OCI-LY7 (cell line): Measurements from ENCODE around the gene UGCG. TPM values are rescaled to one million over a fixed set of nuclear protein-coding genes. Genes with fewer than 3 reads are reported as not detected.

Experiments
- BruUV-seq: library from RNA; stranded (reverse); fragments of 400-500 nt; replicated peaks from 2 replicates; lab custom pipeline; 2021; lab: Mats Ljungman, UMichigan
- CTCF ChIA-PET: fragments of 300-600 bp; sonication (Branson Sonifier 250); formaldehyde crosslinking; loops from one replicate; lab custom pipeline; 2022; ENCODE audit warnings: antibody characterized with exemption; ENCODE audit not compliant: unreplicated experiment; lab: Charles Lee
- POLR2A ChIA-PET: fragments of 300-600 bp; sonication (Branson Sonifier 250); formaldehyde crosslinking; loops from one replicate; lab custom pipeline; 2022; ENCODE audit warnings: antibody characterized with exemption; lab: Charles Lee
- DNase-seq: peaks from one replicate; pipeline ENCODE4 v3.0.0-alpha.2; 2015; ENCODE audit warnings: low spot score
- H2AFZ ChIP-seq: fragments of 200-600 bp; sonication (generic), shearing (Covaris generic); 2 replicates; pipeline ENCODE4 v1.6.1; 2014; ENCODE audit warnings: mild to moderate bottlenecking, antibody characterized with exemption, low read length, moderate library complexity
- H3K27ac ChIP-seq: fragments of 200-600 bp; sonication (generic); 2 replicates; pipeline ENCODE4 v1.5.1; 2014; ENCODE audit warnings: mixed run types, low read depth, mild to moderate bottlenecking, moderate library complexity, low read length, inconsistent platforms; ENCODE audit not compliant: poor library complexity, severe bottlenecking
- H3K36me3 ChIP-seq: fragments of 200-600 bp; sonication (generic); 2 replicates; pipeline ENCODE4 v1.6.1; 2014; ENCODE audit warnings: mild to moderate bottlenecking, antibody characterized with exemption, low read length, moderate library complexity, mixed read lengths; ENCODE audit not compliant: insufficient read depth
- H3K4me1 ChIP-seq: fragments of 200-600 bp; sonication (generic); 2 replicates; pipeline ENCODE4 v1.5.1; 2014; ENCODE audit warnings: mild to moderate bottlenecking, low read length; ENCODE audit not compliant: insufficient read depth, poor library complexity, severe bottlenecking
- H3K4me2 ChIP-seq: fragments of 200-600 bp; sonication (generic); 2 replicates; pipeline ENCODE4 v1.6.1; 2014; ENCODE audit warnings: mild to moderate bottlenecking, low read length
- H3K4me3 ChIP-seq: fragments of 200-600 bp; sonication (generic); 2 replicates; pipeline ENCODE4 v1.5.1; 2014; ENCODE audit warnings: mild to moderate bottlenecking, low read depth, low read length; ENCODE audit not compliant: poor library complexity, severe bottlenecking
- H3K79me2 ChIP-seq: fragments of 200-600 bp; sonication (generic); 2 replicates; pipeline ENCODE4 v1.6.1; 2016; ENCODE audit warnings: low read depth, mild to moderate bottlenecking, low read length, moderate library complexity, mixed read lengths; ENCODE audit not compliant: insufficient read depth
- H3K9me2 ChIP-seq: fragments of 200-600 bp; sonication (generic); 2 replicates; pipeline ENCODE4 v1.6.1; 2016; ENCODE audit warnings: mild to moderate bottlenecking, low read length, mixed read lengths; ENCODE audit not compliant: insufficient read depth
- H3K9me3 ChIP-seq: fragments of 200-600 bp; sonication (generic); 2 replicates; pipeline ENCODE4 v1.6.1; 2014; ENCODE audit warnings: mild to moderate bottlenecking, mixed run types, low read length, mixed read lengths
- H4K20me1 ChIP-seq: fragments of 200-600 bp; sonication (generic); 2 replicates; pipeline ENCODE4 v1.6.1; 2014; ENCODE audit warnings: mild to moderate bottlenecking, antibody characterized with exemption, low read length, moderate library complexity, mixed read lengths; ENCODE audit not compliant: insufficient read depth
- EZH2phosphoT487 ChIP-seq: fragments of 200-600 bp; sonication (generic); IDR thresholded peaks from 2 replicates; pipeline ENCODE4 v1.6.1; 2018; ENCODE audit warnings: low read depth, borderline replicate concordance, mild to moderate bottlenecking, mixed run types, antibody characterized with exemption, low read length, moderate library complexity, mixed read lengths
- intact Hi-C: fragments of 100-400 bp; cut with micrococcal nuclease; formaldehyde crosslinking; loops from one replicate; pipeline ENCODE4 v1.10.0; 2022; ENCODE audit not compliant: unreplicated experiment
- total RNA-seq, 2 experiments: library from RNA; depleted of rRNA in 1 of 2; stranded (reverse); fragments of >200 nt in 1 of 2; shearing (Covaris generic) in 1 of 2; gene quantifications; 2 replicates each; pipeline ENCODE4 v1.2.3, GENCODE V29; 2014 to 2022
- TF ChIP-seq, protein P1 (sequence below): fragments of 200-600 bp; sonication (generic); conservative IDR thresholded peaks from 2 replicates; pipeline ENCODE4 v1.5.1; 2014; ENCODE audit warnings: mild to moderate bottlenecking, antibody characterized with exemption, low read length, moderate library complexity, mixed read lengths

The UGCG gene
- total RNA-seq, 2 experiments from 2014 or later = 12.9 to 14.7 TPM

DNA sequence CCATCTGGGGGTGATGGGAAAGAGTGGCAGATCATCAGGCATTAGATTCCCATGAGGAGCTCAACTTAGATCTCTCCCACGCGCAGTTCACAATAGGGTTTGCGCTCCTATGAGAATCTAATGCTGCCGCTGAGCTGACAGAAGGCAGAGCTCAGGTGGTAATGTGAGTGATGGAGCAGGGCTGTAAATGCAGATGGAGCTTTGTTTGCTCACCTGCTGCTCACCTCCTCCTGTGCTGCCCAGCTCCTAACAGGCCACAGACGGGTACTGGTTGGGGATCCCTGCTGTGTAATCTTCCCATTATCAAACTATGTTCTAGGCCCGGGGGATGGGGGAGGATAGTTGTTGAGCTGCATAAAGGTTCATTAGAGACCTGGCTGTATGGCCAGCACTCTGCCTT is 58.4 kb downstream of the UGCG start:
- H3K36me3 ChIP-seq = no peaks in the 10 kb centered on the region
- no peak overlapping the region for H3K4me2 ChIP-seq
- H4K20me1 ChIP-seq = no peaks in the 10 kb centered on the region
- CTCF ChIA-PET = no interaction called here
- intact Hi-C loops = no loop called here
- H3K27ac ChIP-seq = no peak overlapping the region
- TF ChIP-seq, protein P1, sequence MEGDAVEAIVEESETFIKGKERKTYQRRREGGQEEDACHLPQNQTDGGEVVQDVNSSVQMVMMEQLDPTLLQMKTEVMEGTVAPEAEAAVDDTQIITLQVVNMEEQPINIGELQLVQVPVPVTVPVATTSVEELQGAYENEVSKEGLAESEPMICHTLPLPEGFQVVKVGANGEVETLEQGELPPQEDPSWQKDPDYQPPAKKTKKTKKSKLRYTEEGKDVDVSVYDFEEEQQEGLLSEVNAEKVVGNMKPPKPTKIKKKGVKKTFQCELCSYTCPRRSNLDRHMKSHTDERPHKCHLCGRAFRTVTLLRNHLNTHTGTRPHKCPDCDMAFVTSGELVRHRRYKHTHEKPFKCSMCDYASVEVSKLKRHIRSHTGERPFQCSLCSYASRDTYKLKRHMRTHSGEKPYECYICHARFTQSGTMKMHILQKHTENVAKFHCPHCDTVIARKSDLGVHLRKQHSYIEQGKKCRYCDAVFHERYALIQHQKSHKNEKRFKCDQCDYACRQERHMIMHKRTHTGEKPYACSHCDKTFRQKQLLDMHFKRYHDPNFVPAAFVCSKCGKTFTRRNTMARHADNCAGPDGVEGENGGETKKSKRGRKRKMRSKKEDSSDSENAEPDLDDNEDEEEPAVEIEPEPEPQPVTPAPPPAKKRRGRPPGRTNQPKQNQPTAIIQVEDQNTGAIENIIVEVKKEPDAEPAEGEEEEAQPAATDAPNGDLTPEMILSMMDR = no peak
- TF ChIP-seq EZH2phosphoT487 = no peak
- no TSS peak for BruUV-seq
- POLR2A ChIA-PET = interaction anchor here (0.9 kb wide), 1 partner anchor 9 kb away, joined by 4 read pairs; no protein-coding TSS in a partner anchor
- H3K9me2 ChIP-seq = no peaks in the 10 kb centered on the region
- no peak overlapping the region for H3K4me3 ChIP-seq
- DNase-seq = no peak
- no peaks in the 10 kb centered on the region for H3K9me3 ChIP-seq
- no peak overlapping the region for H2AFZ ChIP-seq
- no peaks in the 10 kb centered on the region for H3K79me2 ChIP-seq
- H3K4me1 ChIP-seq = peaks cover 9% of the 10 kb centered on the region

DNA sequence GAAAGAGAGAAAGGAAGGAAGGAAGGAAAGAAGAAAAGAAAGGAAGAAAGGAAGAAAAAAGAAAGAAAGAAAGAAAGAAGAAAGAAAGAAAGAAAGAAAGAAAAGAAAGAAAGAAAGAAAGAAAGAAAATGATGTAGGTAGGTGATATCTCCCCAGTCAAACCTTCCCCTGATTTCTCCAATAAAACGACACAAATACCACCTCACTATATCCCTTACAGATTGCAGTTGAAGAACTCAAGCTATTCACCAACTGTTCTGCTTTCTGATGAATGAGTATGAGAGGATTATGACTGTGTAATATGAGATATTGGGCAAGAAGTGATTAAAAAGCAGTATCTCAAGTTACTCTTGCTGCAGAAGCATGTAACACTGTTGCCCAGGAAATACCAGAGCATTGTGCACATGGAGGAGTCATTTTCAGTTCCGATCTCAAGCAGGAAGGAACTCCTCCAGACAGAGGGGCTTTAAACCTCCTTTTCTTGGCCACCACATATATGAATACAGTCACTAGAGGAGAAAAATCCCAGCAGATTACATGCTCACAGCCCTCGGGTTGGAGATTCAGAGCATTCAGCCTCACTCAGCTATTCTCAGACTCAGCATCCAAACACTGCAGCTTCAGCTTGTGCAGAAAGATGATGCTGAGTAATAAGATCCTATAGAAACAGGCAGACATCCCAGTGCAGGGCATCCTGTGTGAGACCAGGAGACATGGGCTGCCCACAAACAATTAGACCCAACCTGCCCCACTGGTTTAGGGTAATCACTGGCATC is 61.4 kb downstream of the UGCG start:
- no peak overlapping the region for H3K4me3 ChIP-seq
- H3K79me2 ChIP-seq = no peaks in the 10 kb centered on the region
- no TSS peak for BruUV-seq
- CTCF ChIA-PET = no interaction called here
- H2AFZ ChIP-seq = peak overlapping the region; percentile 75
- DNase-seq = peak; percentile 39
- intact Hi-C loops = no loop called here
- no peaks in the 10 kb centered on the region for H3K9me2 ChIP-seq
- H3K9me3 ChIP-seq = no peaks in the 10 kb centered on the region
- H3K36me3 ChIP-seq = no peaks in the 10 kb centered on the region
- H3K4me1 ChIP-seq = peaks cover 9% of the 10 kb centered on the region
- no peaks in the 10 kb centered on the region for H4K20me1 ChIP-seq
- H3K27ac ChIP-seq = no peak overlapping the region
- POLR2A ChIA-PET = interaction anchor here (0.6 to 1.3 kb wide), 2 partner anchors 13 to 746 kb away, joined by 3 to 4 read pairs; no protein-coding TSS in a partner anchor
- peak overlapping the region; percentile 57 for H3K4me2 ChIP-seq
- TF ChIP-seq, protein P1 = no peak
- no peak for TF ChIP-seq EZH2phosphoT487
